ENCODE measurements around the gene TPPP. TPM values are rescaled to one million over a fixed set of nuclear protein-coding genes. Genes with fewer than 3 reads are reported as not detected.

Gene TPPP
- total RNA-seq, 1 donor from 2014 or later, result 2.2 TPM

- no peaks in the 10 kb centered on the region for H3K9me3 ChIP-seq (ENCODE audit: insufficient read depth, low read depth, low read length)
- DNase-seq (ENCODE audit: low read depth), result no peak
- Mint-ChIP-seq H3K4me3 (ENCODE audit: unreplicated experiment) (peak overlapping the region; percentile 95), H3K36me3 (ENCODE audit: low read depth, unreplicated experiment) (peaks cover under 1% of the 10 kb centered on the region), H3K27me3 (ENCODE audit: low read depth, unreplicated experiment) (peaks cover 15% of the 10 kb centered on the region), H3K9me3 (ENCODE audit: unreplicated experiment) (peaks cover 3% of the 10 kb centered on the region), H3K4me1 (ENCODE audit: low read depth, unreplicated experiment) (peaks cover 15% of the 10 kb centered on the region), H3K27ac (ENCODE audit: unreplicated experiment) (peak overlapping the region; percentile 23)
- TF ChIP-seq, protein P1, sequence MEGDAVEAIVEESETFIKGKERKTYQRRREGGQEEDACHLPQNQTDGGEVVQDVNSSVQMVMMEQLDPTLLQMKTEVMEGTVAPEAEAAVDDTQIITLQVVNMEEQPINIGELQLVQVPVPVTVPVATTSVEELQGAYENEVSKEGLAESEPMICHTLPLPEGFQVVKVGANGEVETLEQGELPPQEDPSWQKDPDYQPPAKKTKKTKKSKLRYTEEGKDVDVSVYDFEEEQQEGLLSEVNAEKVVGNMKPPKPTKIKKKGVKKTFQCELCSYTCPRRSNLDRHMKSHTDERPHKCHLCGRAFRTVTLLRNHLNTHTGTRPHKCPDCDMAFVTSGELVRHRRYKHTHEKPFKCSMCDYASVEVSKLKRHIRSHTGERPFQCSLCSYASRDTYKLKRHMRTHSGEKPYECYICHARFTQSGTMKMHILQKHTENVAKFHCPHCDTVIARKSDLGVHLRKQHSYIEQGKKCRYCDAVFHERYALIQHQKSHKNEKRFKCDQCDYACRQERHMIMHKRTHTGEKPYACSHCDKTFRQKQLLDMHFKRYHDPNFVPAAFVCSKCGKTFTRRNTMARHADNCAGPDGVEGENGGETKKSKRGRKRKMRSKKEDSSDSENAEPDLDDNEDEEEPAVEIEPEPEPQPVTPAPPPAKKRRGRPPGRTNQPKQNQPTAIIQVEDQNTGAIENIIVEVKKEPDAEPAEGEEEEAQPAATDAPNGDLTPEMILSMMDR (IDR thresholded peaks at IDR 0.05; ENCODE audit: insufficient read depth, low read depth, low read length), result no peak
- TF ChIP-seq EZH2 (IDR thresholded peaks at IDR 0.05; ENCODE audit: insufficient read depth, low read length), result no peak
- peaks cover 7% of the 10 kb centered on the region for H4K20me1 ChIP-seq (ENCODE audit: insufficient read depth, low read length)
- H3K79me2 ChIP-seq (ENCODE audit: insufficient read depth, low read length), result peaks cover 53% of the 10 kb centered on the region
- peak overlapping the region; percentile 65 for H3K27ac ChIP-seq (ENCODE audit: low read depth, low read length)
- H3K4me3 ChIP-seq (ENCODE audit: insufficient read depth, low read depth, low read length), result peak overlapping the region; percentile 74
- H3K9ac ChIP-seq (ENCODE audit: low read length), result peak overlapping the region; percentile 75
- no peak for FAIRE-seq
- H3K27me3 ChIP-seq (ENCODE audit: insufficient read depth, low read length), result no peaks in the 10 kb centered on the region
- no peaks in the 10 kb centered on the region for H3K36me3 ChIP-seq (ENCODE audit: insufficient read depth, low read length)
- peak overlapping the region; percentile 86 for H3K4me2 ChIP-seq (ENCODE audit: low read length)
- H3K4me1 ChIP-seq (ENCODE audit: insufficient read depth, low read length), result peaks cover 6% of the 10 kb centered on the region
- H2AFZ ChIP-seq (ENCODE audit: low read depth, low read length), result peak overlapping the region; percentile 54
Measured at GRCh38 chr5:612498-613424, 80.4 kb downstream of the TPPP start.

- Histone ChIP-seq H3K4me2 (ENCODE audit: low read length) (peak within 1 kb of the TSS; percentile 86), H3K27ac (ENCODE audit: low read depth, low read length) (peak within 1 kb of the TSS; percentile 65), H3K4me1 (ENCODE audit: insufficient read depth, low read length) (peaks cover 6% of the 10 kb centered on the region), H3K79me2 (ENCODE audit: insufficient read depth, low read length) (peaks cover 45% of the 10 kb centered on the region), H3K9me3 (ENCODE audit: insufficient read depth, low read depth, low read length) (no peaks in the 10 kb centered on the region), H3K9ac (ENCODE audit: low read length) (peak within 1 kb of the TSS; percentile 77), H3K27me3 (ENCODE audit: insufficient read depth, low read length) (no peaks in the 10 kb centered on the region), H3K4me3 (ENCODE audit: insufficient read depth, low read depth, low read length) (peak within 1 kb of the TSS; percentile 74), H4K20me1 (ENCODE audit: insufficient read depth, low read length) (peaks cover 7% of the 10 kb centered on the region), H3K36me3 (ENCODE audit: insufficient read depth, low read length) (no peaks in the 10 kb centered on the region), H2AFZ (ENCODE audit: low read depth, low read length) (peak within 1 kb of the TSS; percentile 93)
- peak within 1 kb of the TSS; percentile 95 for H3K4me3 Mint-ChIP-seq (ENCODE audit: unreplicated experiment)
- peak within 1 kb of the TSS; percentile 23 for H3K27ac Mint-ChIP-seq (ENCODE audit: unreplicated experiment)
- H3K36me3 Mint-ChIP-seq (ENCODE audit: low read depth, unreplicated experiment), result peaks cover 1% of the 10 kb centered on the region
- no peak for TF ChIP-seq EZH2 (IDR thresholded peaks at IDR 0.05; ENCODE audit: insufficient read depth, low read length)
- TF ChIP-seq, protein P1 (IDR thresholded peaks at IDR 0.05; ENCODE audit: insufficient read depth, low read depth, low read length), result no peak
- peaks cover 23% of the 10 kb centered on the region for H3K27me3 Mint-ChIP-seq (ENCODE audit: low read depth, unreplicated experiment)
- H3K4me1 Mint-ChIP-seq (ENCODE audit: low read depth, unreplicated experiment), result peaks cover 15% of the 10 kb centered on the region
- no peak for FAIRE-seq
- DNase-seq (ENCODE audit: low read depth), result peak; percentile 41
- H3K9me3 Mint-ChIP-seq (ENCODE audit: unreplicated experiment), result peaks cover 3% of the 10 kb centered on the region
Measured at GRCh38 chr5:611731-612486, 81.2 kb downstream of the TPPP start, which contains the start of gene CEP72. CEP72 (plus strand) TSS chr5:612340; CDS start chr5:612362, 22 bp downstream.

All from astrocyte (in vitro differentiated cells and primary cell).